B cell (primary cell): ENCODE results near the gene HIRA. TPM values are rescaled to one million over a fixed set of nuclear protein-coding genes. Genes with fewer than 3 reads are reported as not detected.
A peak's percentile ranks its signal among the peaks of the same experiment; 100 is the strongest.

Experiments
- ATAC-seq: fragments of 200-7000 bp; cut with Tn5 transposase; one replicate; pipeline ENCODE4 v1.10.0; 2021; ENCODE audit warnings: low read depth, mild to moderate bottlenecking, moderate number of reproducible peaks, moderate library complexity
- CTCF ChIA-PET: fragments of 350-600 bp; sonication (Branson Sonifier 250); formaldehyde crosslinking; loops from one replicate; lab custom pipeline; 2021; ENCODE audit warnings: antibody characterized with exemption, inconsistent platforms; lab: Charles Lee
- POLR2A ChIA-PET: fragments of 350-600 bp; sonication (Branson Sonifier 250); formaldehyde crosslinking; loops from one replicate; lab custom pipeline; 2021; ENCODE audit warnings: antibody characterized with exemption; lab: Charles Lee
- DNase-seq: peaks from one replicate; pipeline ENCODE4 v3.0.0; 2013
- H2AFZ ChIP-seq: 2 replicates; pipeline ENCODE4 v1.6.1; 2012; ENCODE audit warnings: mild to moderate bottlenecking, low read depth, low read length; ENCODE audit not compliant: insufficient read depth, poor library complexity, severe bottlenecking
- H3K27ac ChIP-seq, 2 donors: 1 replicate in 1 of 2; 2 replicates in 1 of 2; pipeline ENCODE4 v1.5.1; 2012 to 2013; ENCODE audit warnings: low read length in 2 of 2, mild to moderate bottlenecking in 2 of 2, moderate library complexity in 1 of 2
- H3K27me3 ChIP-seq, 4 experiments: fragments of 200-600 bp in 1 of 4; sonication (generic) in 1 of 4; replicated peaks in 1 of 4; 1 replicate in 2 of 4; 2 replicates in 2 of 4; pipeline versions ENCODE4 v1.6.1 to v1.7.0; 2013 to 2016; ENCODE audit warnings: low read length in 3 of 4, mild to moderate bottlenecking in 2 of 4, mixed read lengths in 1 of 4, moderate library complexity in 1 of 4; ENCODE audit not compliant: insufficient read depth in 4 of 4, control insufficient read depth in 3 of 4; ENCODE audit errors: control extremely low read depth in 1 of 4
- H3K36me3 ChIP-seq, 2 experiments: replicated peaks in 1 of 2; 1 replicate in 1 of 2; 2 replicates in 1 of 2; pipeline versions ENCODE4 v1.6.1 to v1.7.1; 2013; ENCODE audit warnings: low read length in 1 of 2; ENCODE audit not compliant: insufficient read depth in 2 of 2, control insufficient read depth in 1 of 2; ENCODE audit errors: control extremely low read depth in 1 of 2, extremely low read depth in 1 of 2
- H3K4me1 ChIP-seq, 2 donors: fragments of 200-600 bp in 1 of 2; sonication (generic) in 1 of 2; 1 replicate in 1 of 2; 2 replicates in 1 of 2; pipeline versions ENCODE4 v1.5.1 to v1.6.1; 2013 to 2017; ENCODE audit warnings: low read length in 2 of 2; ENCODE audit not compliant: control insufficient read depth in 2 of 2, insufficient read depth in 2 of 2
- H3K4me2 ChIP-seq: replicated peaks from 2 replicates; pipeline ENCODE3; 2012; ENCODE audit warnings: mild to moderate bottlenecking, low read depth, low read length; ENCODE audit not compliant: poor library complexity, severe bottlenecking
- H3K4me3 ChIP-seq, 5 experiments: fragments of 200-600 bp in 1 of 5; sonication (generic) in 1 of 5; 1 replicate in 3 of 5; 2 replicates in 2 of 5; pipeline versions ENCODE4 v1.5.1 to v1.7.0; 2011 to 2016; ENCODE audit warnings: low read length in 4 of 5, mild to moderate bottlenecking in 4 of 5, low read depth in 2 of 5, control low read depth in 1 of 5, moderate library complexity in 1 of 5; ENCODE audit not compliant: insufficient read depth in 1 of 5; ENCODE audit errors: control extremely low read depth in 1 of 5, extremely low read depth in 1 of 5
- H3K79me2 ChIP-seq: fragments of 200-600 bp; sonication (generic); one replicate; pipeline ENCODE4 v1.6.0; 2016; ENCODE audit warnings: low read length; ENCODE audit not compliant: control insufficient read depth, insufficient read depth
- H3K9ac ChIP-seq: fragments of 200-600 bp; sonication (generic); 2 replicates; pipeline ENCODE4 v1.6.1; 2017; ENCODE audit warnings: mild to moderate bottlenecking, low read length, moderate library complexity
- H3K9me3 ChIP-seq, 3 donors: one replicate each; pipeline versions ENCODE4 v1.6.1 to v1.7.1; 2013; ENCODE audit warnings: low read length in 2 of 3; ENCODE audit not compliant: control insufficient read depth in 2 of 3, insufficient read depth in 1 of 3; ENCODE audit errors: control extremely low read depth in 1 of 3
- H4K20me1 ChIP-seq: 2 replicates; pipeline ENCODE4 v1.6.0; 2012; ENCODE audit warnings: mild to moderate bottlenecking, low read length; ENCODE audit not compliant: insufficient read depth, control insufficient read depth, poor library complexity, severe bottlenecking
- H3K27ac Mint-ChIP-seq: one replicate; pipeline ENCODE4 v1.8.0; 2021; ENCODE audit warnings: mixed read lengths
- H3K27me3 Mint-ChIP-seq: one replicate; pipeline ENCODE4 v1.8.0; 2021; ENCODE audit warnings: mixed read lengths
- H3K4me1 Mint-ChIP-seq: one replicate; pipeline ENCODE4 v1.8.0; 2021; ENCODE audit warnings: mixed read lengths
- H3K4me3 Mint-ChIP-seq: one replicate; pipeline ENCODE4 v1.8.0; 2021; ENCODE audit warnings: mixed read lengths
- H3K9me3 Mint-ChIP-seq: one replicate; pipeline ENCODE4 v1.8.0; 2022; ENCODE audit warnings: mixed read lengths; ENCODE audit not compliant: insufficient read depth
- EZH2 ChIP-seq: IDR thresholded peaks from 2 replicates; pipeline ENCODE4 v1.6.1; 2012; ENCODE audit warnings: borderline replicate concordance, low read depth, mild to moderate bottlenecking, moderate library complexity, low read length; ENCODE audit not compliant: insufficient read depth, poor library complexity, severe bottlenecking
- WGBS: methylation state at CpG from one replicate; pipeline ENCODE4 v1.1.5; 2013; ENCODE audit warnings: missing lambda C conversion rate; ENCODE audit not compliant: insufficient coverage; 5-methylcytosine and 5-hydroxymethylcytosine counted together
- intact Hi-C: fragments of 100-400 bp; cut with micrococcal nuclease; formaldehyde crosslinking; loops from one replicate; pipeline ENCODE4 v1.10.0; 2022
- polyA plus RNA-seq: library from polyadenylated mRNA; depleted of rRNA; stranded (reverse); fragments of >200 nt; gene quantifications from 2 replicates; pipeline ENCODE4 v1.2.3, GENCODE V29; 2012
- total RNA-seq, 2 donors: library from RNA; stranded (reverse); fragments of 120-200 nt in 1 of 2; gene quantifications; 1 replicate in 1 of 2; 2 replicates in 1 of 2; pipeline versions ENCODE4 v1.2.3 to v1.2.4, GENCODE V29; 2013 to 2022
- TF ChIP-seq, protein P1 (sequence below): fragments of 200-600 bp; IDR thresholded peaks from one replicate; pipeline ENCODE4 v1.8.0; 2022; ENCODE audit warnings: antibody characterized with exemption, mild to moderate bottlenecking

Gene HIRA
- total and polyA plus RNA-seq, 2 donors (not counting 1 experiment from before 2014, with no cell fraction given) = 28.3 to 34.5 TPM

DNA sequence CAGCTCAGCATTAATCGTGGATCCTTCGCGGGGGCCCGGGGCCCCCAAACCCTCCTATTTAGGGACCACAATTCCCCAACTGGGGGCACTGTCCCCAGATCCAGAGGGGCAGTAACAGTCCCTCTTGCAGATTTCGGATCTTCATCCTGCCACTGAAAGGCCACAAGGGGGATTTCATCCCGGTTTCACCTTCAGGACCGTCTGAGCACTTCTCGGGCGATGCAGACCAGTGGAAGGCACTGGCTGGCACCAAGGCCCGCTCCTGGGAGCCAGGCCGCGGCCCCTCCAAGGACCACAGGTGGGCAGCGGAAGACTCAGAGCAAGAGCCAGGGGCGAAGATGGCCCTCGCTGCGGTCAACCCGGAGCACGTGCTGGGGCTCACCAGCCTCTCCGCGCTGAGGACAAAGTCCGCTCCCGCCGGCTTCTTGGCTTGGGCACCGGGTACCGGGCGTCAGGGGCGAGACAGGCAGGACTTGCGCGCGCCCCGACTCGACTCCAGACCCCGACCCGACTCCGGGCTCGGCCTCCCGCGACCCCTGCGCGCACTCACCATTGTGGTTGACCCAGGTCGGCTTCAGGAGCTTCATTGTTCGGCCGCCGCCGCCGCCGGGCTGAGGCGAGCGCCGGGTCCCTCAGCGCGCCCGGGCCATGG lies 517 bp downstream of the HIRA start:
- H3K27me3 Mint-ChIP-seq = no peaks in the 10 kb centered on the region
- peak overlapping the region; percentile 86 for H3K4me3 Mint-ChIP-seq
- POLR2A ChIA-PET = interaction anchor here (0.6 to 3.9 kb wide), 10 partner anchors 12 to 288 kb away, joined by 3 to 29 read pairs (median 6); partner anchors contain the start of genes C22orf39, CDC45, CLTCL1 and SLC25A1
- H3K27ac Mint-ChIP-seq = peak overlapping the region; percentile 84
- Histone ChIP-seq H4K20me1 (peaks cover 40% of the 10 kb centered on the region), H3K4me3 (peak overlapping the region; percentile 56 to 87 (median 81)), H3K9ac (peak overlapping the region; percentile 92), H3K27ac (peak overlapping the region; percentile 51 to 63), H3K27me3 (no peaks in the 10 kb centered on the region), H3K79me2 (peaks cover 58% of the 10 kb centered on the region), H2AFZ (peak overlapping the region; percentile 62), H3K4me2 (peak overlapping the region; percentile 98), H3K36me3 (peaks cover 2 to 11% of the 10 kb centered on the region in 2 experiments), H3K9me3 (no peaks in the 10 kb centered on the region), H3K4me1 (peaks cover 46 to 61% of the 10 kb centered on the region in 2 donors)
- DNase-seq (peak; percentile 53), ATAC-seq (no peak)
- under 1% methylated on average over 50 of the region's 53 CpGs for WGBS
- CTCF ChIA-PET = interaction anchor here (1.2 kb wide), 1 partner anchor 252 kb away, joined by 3 read pairs; the partner anchor contains the start of gene SLC25A1
- intact Hi-C loops = loop anchor here (5.0 kb wide), 1 partner anchor 139 kb away; the partner anchor contains the start of gene CLTCL1
- no peaks in the 10 kb centered on the region for H3K9me3 Mint-ChIP-seq
- peaks cover 71% of the 10 kb centered on the region for H3K4me1 Mint-ChIP-seq
- TF ChIP-seq EZH2 = no peak
- TF ChIP-seq, protein P1, sequence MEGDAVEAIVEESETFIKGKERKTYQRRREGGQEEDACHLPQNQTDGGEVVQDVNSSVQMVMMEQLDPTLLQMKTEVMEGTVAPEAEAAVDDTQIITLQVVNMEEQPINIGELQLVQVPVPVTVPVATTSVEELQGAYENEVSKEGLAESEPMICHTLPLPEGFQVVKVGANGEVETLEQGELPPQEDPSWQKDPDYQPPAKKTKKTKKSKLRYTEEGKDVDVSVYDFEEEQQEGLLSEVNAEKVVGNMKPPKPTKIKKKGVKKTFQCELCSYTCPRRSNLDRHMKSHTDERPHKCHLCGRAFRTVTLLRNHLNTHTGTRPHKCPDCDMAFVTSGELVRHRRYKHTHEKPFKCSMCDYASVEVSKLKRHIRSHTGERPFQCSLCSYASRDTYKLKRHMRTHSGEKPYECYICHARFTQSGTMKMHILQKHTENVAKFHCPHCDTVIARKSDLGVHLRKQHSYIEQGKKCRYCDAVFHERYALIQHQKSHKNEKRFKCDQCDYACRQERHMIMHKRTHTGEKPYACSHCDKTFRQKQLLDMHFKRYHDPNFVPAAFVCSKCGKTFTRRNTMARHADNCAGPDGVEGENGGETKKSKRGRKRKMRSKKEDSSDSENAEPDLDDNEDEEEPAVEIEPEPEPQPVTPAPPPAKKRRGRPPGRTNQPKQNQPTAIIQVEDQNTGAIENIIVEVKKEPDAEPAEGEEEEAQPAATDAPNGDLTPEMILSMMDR = no peak
